ENCODE data around the gene ERC2.
A peak's percentile ranks its signal among the peaks of the same experiment; 100 is the strongest.

Gene ERC2

GRCh38 chr3:55876560-55876959 is 591.7 kb downstream of the ERC2 start (continued):
- no peak for TF ChIP-seq MYNN (tag by site-specific recombination; IDR thresholded peaks at IDR 0.05; ENCODE audit: borderline replicate concordance)
- 0 out of 2 replicates have a peak, but pooled peaks have one; percentile 13 for TF ChIP-seq GLIS1 (tag by site-specific recombination; IDR thresholded peaks at IDR 0.05)
- no peak for TF ChIP-seq REST (tag by site-specific recombination; IDR thresholded peaks at IDR 0.05)
- TF ChIP-seq ZNF843 (tag by site-specific recombination; IDR thresholded peaks at IDR 0.05), result no peak
- peak; percentile 40; the same call in 1 of the 2 replicates for TF ChIP-seq ZIC2 (tag by site-specific recombination; IDR thresholded peaks at IDR 0.05)
- TF ChIP-seq ZNF510 (tag by site-specific recombination; IDR thresholded peaks at IDR 0.05; ENCODE audit: insufficient replicate concordance), result no peak

- H3K4me3 ChIP-seq (ENCODE audit: low read depth, low read length), result no peak overlapping the region
- ChIA-PET POLR2A (no interaction called here), CTCF (no interaction called here)
- TF ChIP-seq TCF7L2 (IDR thresholded peaks at IDR 0.05; ENCODE audit: borderline replicate concordance, low read depth, low read length) (no peak), HOXD13 (CRISPR knock-in tag; IDR thresholded peaks at IDR 0.05; ENCODE audit: borderline replicate concordance) (no peak), ZSCAN30 (tag by site-specific recombination; IDR thresholded peaks at IDR 0.05) (no peak)
- no peaks in the 10 kb centered on the region for H3K9me3 ChIP-seq (ENCODE audit: control insufficient read depth, insufficient read depth, low read depth, low read length)
- H3K4me1 ChIP-seq (ENCODE audit: control insufficient read depth, insufficient read depth, low read length), result 0 out of 2 replicates have a peak, but pooled peaks cover 2% of the 10 kb centered on the region
- no peaks in the 10 kb centered on the region for H3K36me3 ChIP-seq (ENCODE audit: control insufficient read depth in 2 of 2, insufficient read depth in 1 of 2, low read length in 2 of 2)
- no peak overlapping the region for H3K27ac ChIP-seq (ENCODE audit: extremely low read depth, low read depth, low read length)
Observed at GRCh38 chr3:55875113-55875512, 593.2 kb downstream of the ERC2 start.

- no peak for TF ChIP-seq SCRT2 (tag by site-specific recombination; IDR thresholded peaks at IDR 0.05)
- TF ChIP-seq ZNF623 (tag by site-specific recombination; IDR thresholded peaks at IDR 0.05), result peak; percentile 68
- CTCF ChIA-PET, result no interaction called here
- no peaks in the 10 kb centered on the region for H3K36me3 ChIP-seq (ENCODE audit: control insufficient read depth in 2 of 2, insufficient read depth in 1 of 2, low read length in 2 of 2)
- H3K4me3 ChIP-seq (ENCODE audit: low read depth, low read length), result no peak overlapping the region
- H3K9me3 ChIP-seq (ENCODE audit: control insufficient read depth, insufficient read depth, low read depth, low read length), result no peaks in the 10 kb centered on the region
- POLR2A ChIA-PET, result no interaction called here
- H3K4me1 ChIP-seq (ENCODE audit: control insufficient read depth, insufficient read depth, low read length), result 0 out of 2 replicates have a peak, but pooled peaks cover 2% of the 10 kb centered on the region
- no peak overlapping the region for H3K27ac ChIP-seq (ENCODE audit: extremely low read depth, low read depth, low read length)
Observed at GRCh38 chr3:55873523-55874254, 594.6 kb downstream of the ERC2 start.

- ChIA-PET CTCF (no interaction called here), POLR2A (no interaction called here)
Observed at GRCh38 chr3:55870594-55870993, 597.7 kb downstream of the ERC2 start.

More at GRCh38 chr3:55870594-55870993, 597.7 kb downstream of the ERC2 start:
- Histone ChIP-seq H3K4me1 (ENCODE audit: control insufficient read depth, insufficient read depth, low read length) (0 out of 2 replicates have a peak, but pooled peaks cover 2% of the 10 kb centered on the region), H3K4me3 (ENCODE audit: low read depth, low read length) (no peak overlapping the region), H3K27ac (ENCODE audit: extremely low read depth, low read depth, low read length) (no peak overlapping the region), H3K36me3 (ENCODE audit: control insufficient read depth in 2 of 2, insufficient read depth in 1 of 2, low read length in 2 of 2) (no peaks in the 10 kb centered on the region), H3K9me3 (ENCODE audit: control insufficient read depth, insufficient read depth, low read depth, low read length) (no peaks in the 10 kb centered on the region)
- 0 out of 2 replicates have a peak, but pooled peaks have one; percentile 25 for TF ChIP-seq ZNF585B (tag by site-specific recombination; IDR thresholded peaks at IDR 0.05)
- no peak for TF ChIP-seq ZNF132 (tag by site-specific recombination; IDR thresholded peaks at IDR 0.05; ENCODE audit: borderline replicate concordance)
- no peak for TF ChIP-seq ZSCAN4 (tag by site-specific recombination; IDR thresholded peaks at IDR 0.05)
- no peak for TF ChIP-seq ZNF302 (tag by site-specific recombination; IDR thresholded peaks at IDR 0.05; ENCODE audit: low read depth)
- no peak for TF ChIP-seq ZBTB49 (tag by site-specific recombination; IDR thresholded peaks at IDR 0.05; ENCODE audit: low read depth)
- peak; percentile 55; the same call in 1 of the 2 replicates for TF ChIP-seq ATF2 (tag by site-specific recombination; IDR thresholded peaks at IDR 0.05; ENCODE audit: low read depth)

Measured in HEK293 (cell line).